Transverse colon (tissue), 4 donors: Measurements from ENCODE around the gene GRAMD1C. TPM values are rescaled to one million over a fixed set of nuclear protein-coding genes. Genes with fewer than 3 reads are reported as not detected.

Source experiments
- DNase-seq: peaks from one replicate; pipeline ENCODE4 v3.0.0-alpha.2; 2019
- H3K27ac ChIP-seq, 4 donors: fragments of 200-600 bp; sonication (generic); 2 replicates each; pipeline ENCODE4 v1.5.1; 2016 to 2018; ENCODE audit warnings: inconsistent platforms in 4 of 4
- H3K27me3 ChIP-seq: fragments of 200-600 bp; sonication (generic); 2 replicates; pipeline ENCODE4 v1.5.1; 2017; ENCODE audit warnings: inconsistent platforms
- H3K36me3 ChIP-seq, 4 donors: fragments of 200-600 bp; sonication (generic); 2 replicates each; pipeline ENCODE4 v1.5.1; 2017 to 2019; ENCODE audit warnings: inconsistent platforms in 4 of 4
- H3K4me1 ChIP-seq, 4 donors: fragments of 200-600 bp; sonication (generic); 2 replicates each; pipeline ENCODE4 v1.5.1; 2017 to 2020; ENCODE audit warnings: inconsistent platforms in 4 of 4
- H3K4me3 ChIP-seq, 4 donors: fragments of 200-600 bp; sonication (generic); 1 replicate in 1 of 4; 2 replicates in 3 of 4; pipeline versions ENCODE4 v1.5.1 to v1.6.1; 2017 to 2019; ENCODE audit warnings: inconsistent platforms in 4 of 4
- H3K9me3 ChIP-seq, 2 donors: fragments of 200-600 bp; sonication (generic); 2 replicates each; pipeline ENCODE4 v1.5.1; 2017 to 2019; ENCODE audit warnings: inconsistent platforms in 2 of 2
- EP300 ChIP-seq: sonication (generic); formaldehyde crosslinking; IDR thresholded peaks from one replicate; pipeline ENCODE4 v1.6.1; 2017; ENCODE audit warnings: antibody characterized with exemption, low read depth
- POLR2A ChIP-seq: fragments of 450-650 bp; IDR thresholded peaks from one replicate; pipeline ENCODE4 v1.6.1; 2016; ENCODE audit warnings: antibody characterized with exemption, mild to moderate bottlenecking, moderate library complexity
- POLR2AphosphoS5 ChIP-seq, 3 donors: sonication (generic); formaldehyde crosslinking; IDR thresholded peaks; one replicate each; pipeline ENCODE4 v1.6.1; 2016; ENCODE audit warnings: antibody characterized with exemption in 3 of 3
- WGBS, 2 donors: methylation state at CpG; one replicate each; pipeline ENCODE4 v1.1.5; 2018; ENCODE audit warnings: low coverage in 1 of 2; 5-methylcytosine and 5-hydroxymethylcytosine counted together
- in situ Hi-C, 4 donors: fragments of 200-750 bp; cut with MboI; loops; one replicate each; pipeline versions ENCODE4 v1.15.0 to v1.15.1; 2017; ENCODE audit warnings: low sequenced_read_pairs in 3 of 4, low pct_ligation_motif_present in 1 of 4, low pct_unique_long_range_greater_than_20kb in 1 of 4
- intact Hi-C: fragments of 100-400 bp; cut with DNase I; formaldehyde crosslinking; loops from one replicate; pipeline ENCODE4 v1.15.1; 2023; ENCODE audit warnings: low total_unique reads
- total RNA-seq, 4 donors: library from RNA; depleted of rRNA; stranded (reverse); fragments of >200 nt; gene quantifications; one replicate each; pipeline ENCODE4 v1.1.0, GENCODE V29; 2016
- TF ChIP-seq, protein P1 (sequence below), 5 experiments: fragments of 200-600 bp in 3 of 5; fragments of 450-650 bp in 2 of 5; sonication (generic) in 3 of 5; IDR thresholded peaks; 1 replicate in 2 of 5; 2 replicates in 3 of 5; pipeline ENCODE4 v1.5.1; 2016 to 2017; ENCODE audit warnings: antibody characterized with exemption in 5 of 5, inconsistent platforms in 3 of 5, mild to moderate bottlenecking in 2 of 5, moderate library complexity in 1 of 5

GRAMD1C gene
- total RNA-seq, 4 donors from 2014 or later, result 2.6 to 24.5 (median 13.3) TPM

DNA sequence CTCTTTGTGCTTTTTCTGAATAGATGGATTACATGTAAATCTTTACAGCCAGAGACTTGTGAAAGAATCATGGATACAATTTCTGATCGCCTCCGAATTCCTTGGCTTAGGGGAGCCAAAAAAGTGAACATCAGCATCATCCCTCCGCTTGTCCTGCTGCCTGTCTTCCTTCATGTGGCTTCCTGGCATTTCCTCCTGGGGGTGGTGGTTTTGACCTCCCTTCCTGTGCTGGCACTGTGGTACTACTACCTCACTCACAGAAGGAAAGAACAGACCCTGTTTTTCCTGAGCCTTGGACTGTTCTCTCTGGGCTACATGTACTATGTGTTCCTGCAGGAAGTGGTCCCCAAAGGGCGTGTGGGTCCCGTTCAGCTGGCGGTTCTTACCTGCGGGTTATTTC, 115.1 kb downstream of the GRAMD1C start:
- no peak for DNase-seq
- peaks cover 0 to 5% (median 0%) of the 10 kb centered on the region in 4 donors for H3K36me3 ChIP-seq
- WGBS, 2 donors, result 64 to 83% methylated on average over 3 to 7 of the region's 7 CpGs
- no peak overlapping the region for H3K27ac ChIP-seq
- in situ Hi-C loops, result no loop called here
- H3K9me3 ChIP-seq, result no peaks in the 10 kb centered on the region
- intact Hi-C loops, result no loop called here
- no peak for TF ChIP-seq POLR2A
- TF ChIP-seq POLR2AphosphoS5 (IDR thresholded peaks at IDR 0.05), result no peak
- TF ChIP-seq, protein P1, sequence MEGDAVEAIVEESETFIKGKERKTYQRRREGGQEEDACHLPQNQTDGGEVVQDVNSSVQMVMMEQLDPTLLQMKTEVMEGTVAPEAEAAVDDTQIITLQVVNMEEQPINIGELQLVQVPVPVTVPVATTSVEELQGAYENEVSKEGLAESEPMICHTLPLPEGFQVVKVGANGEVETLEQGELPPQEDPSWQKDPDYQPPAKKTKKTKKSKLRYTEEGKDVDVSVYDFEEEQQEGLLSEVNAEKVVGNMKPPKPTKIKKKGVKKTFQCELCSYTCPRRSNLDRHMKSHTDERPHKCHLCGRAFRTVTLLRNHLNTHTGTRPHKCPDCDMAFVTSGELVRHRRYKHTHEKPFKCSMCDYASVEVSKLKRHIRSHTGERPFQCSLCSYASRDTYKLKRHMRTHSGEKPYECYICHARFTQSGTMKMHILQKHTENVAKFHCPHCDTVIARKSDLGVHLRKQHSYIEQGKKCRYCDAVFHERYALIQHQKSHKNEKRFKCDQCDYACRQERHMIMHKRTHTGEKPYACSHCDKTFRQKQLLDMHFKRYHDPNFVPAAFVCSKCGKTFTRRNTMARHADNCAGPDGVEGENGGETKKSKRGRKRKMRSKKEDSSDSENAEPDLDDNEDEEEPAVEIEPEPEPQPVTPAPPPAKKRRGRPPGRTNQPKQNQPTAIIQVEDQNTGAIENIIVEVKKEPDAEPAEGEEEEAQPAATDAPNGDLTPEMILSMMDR (IDR thresholded peaks at IDR 0.05), result no peak
- no peak for TF ChIP-seq EP300
- H3K4me1 ChIP-seq, result peaks cover 0 to 9% (median 5%) of the 10 kb centered on the region in 4 donors
- no peak overlapping the region for H3K4me3 ChIP-seq
- H3K27me3 ChIP-seq, result no peaks in the 10 kb centered on the region

DNA sequence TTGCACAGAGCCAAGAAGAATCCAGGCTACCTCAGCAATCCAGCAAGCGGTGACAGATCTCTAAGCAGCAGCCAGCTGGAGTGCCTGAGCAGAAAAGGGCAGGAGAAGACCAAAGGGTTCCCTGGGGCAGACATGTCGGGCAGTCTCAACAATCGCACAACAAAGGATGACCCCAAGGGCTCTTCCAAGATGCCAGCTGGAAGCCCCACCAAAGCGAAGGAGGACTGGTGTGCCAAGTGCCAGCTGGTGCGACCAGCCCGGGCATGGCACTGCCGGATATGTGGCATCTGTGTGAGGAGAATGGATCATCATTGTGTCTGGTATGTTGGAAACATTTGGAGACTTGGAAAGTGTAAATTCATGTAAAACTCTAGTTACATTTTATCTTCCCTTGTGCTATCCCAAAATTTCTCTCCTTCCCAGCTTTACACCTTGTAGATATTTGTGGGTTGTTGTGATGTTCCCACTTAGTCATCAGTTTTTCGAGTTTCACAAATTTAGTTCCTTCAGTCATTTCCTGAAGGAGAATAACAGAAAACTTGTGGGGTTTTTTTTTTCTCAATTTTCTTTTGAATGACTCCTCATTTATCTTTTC, 115.6 kb downstream of the GRAMD1C start:
- Histone ChIP-seq H3K4me3 (no peak overlapping the region), H3K4me1 (peaks cover 0 to 4% (median 2%) of the 10 kb centered on the region in 4 donors), H3K9me3 (no peaks in the 10 kb centered on the region), H3K27ac (no peak overlapping the region), H3K27me3 (no peaks in the 10 kb centered on the region), H3K36me3 (peaks cover 0 to 5% (median under 1%) of the 10 kb centered on the region in 4 donors)
- WGBS, 2 donors, result 75 to 88% methylated on average over 1 to 8 of the region's 8 CpGs
- intact Hi-C loops, result no loop called here
- in situ Hi-C loops, result no loop called here
- no peak for TF ChIP-seq POLR2AphosphoS5 (IDR thresholded peaks at IDR 0.05)
- TF ChIP-seq POLR2A, result no peak
- TF ChIP-seq EP300, result no peak
- TF ChIP-seq, protein P1 (IDR thresholded peaks at IDR 0.05), result no peak
- DNase-seq, result no peak

DNA sequence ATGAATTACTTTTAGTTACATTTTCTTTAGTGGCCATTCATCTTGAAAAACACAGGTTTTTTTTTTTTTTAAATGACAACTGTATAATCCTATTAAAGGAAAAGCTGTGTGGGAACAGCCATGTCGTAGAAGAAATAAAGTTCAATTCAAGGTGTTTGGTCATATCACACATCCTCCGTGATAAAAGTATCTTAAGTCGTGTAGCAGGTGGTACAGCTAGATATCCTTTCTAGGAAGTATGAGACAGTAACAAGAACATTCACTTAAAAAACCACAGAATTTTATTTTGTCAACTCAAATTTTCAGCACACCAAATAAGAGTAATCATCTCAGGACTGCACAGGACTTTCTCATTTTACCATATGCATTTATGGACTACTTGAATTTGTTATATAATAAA, 125.3 kb downstream of the GRAMD1C start:
- TF ChIP-seq POLR2A, result no peak
- intact Hi-C loops, result no loop called here
- in situ Hi-C loops, result no loop called here
- Histone ChIP-seq H3K4me3 (no peak overlapping the region), H3K9me3 (no peaks in the 10 kb centered on the region), H3K4me1 (no peaks in the 10 kb centered on the region), H3K36me3 (peaks cover 0 to 13% (median 0%) of the 10 kb centered on the region in 4 donors), H3K27ac (no peak overlapping the region), H3K27me3 (no peaks in the 10 kb centered on the region)
- no peak for DNase-seq
- WGBS, 2 donors, result 83 to 86% methylated on average over 3 of the region's 3 CpGs

DNA sequence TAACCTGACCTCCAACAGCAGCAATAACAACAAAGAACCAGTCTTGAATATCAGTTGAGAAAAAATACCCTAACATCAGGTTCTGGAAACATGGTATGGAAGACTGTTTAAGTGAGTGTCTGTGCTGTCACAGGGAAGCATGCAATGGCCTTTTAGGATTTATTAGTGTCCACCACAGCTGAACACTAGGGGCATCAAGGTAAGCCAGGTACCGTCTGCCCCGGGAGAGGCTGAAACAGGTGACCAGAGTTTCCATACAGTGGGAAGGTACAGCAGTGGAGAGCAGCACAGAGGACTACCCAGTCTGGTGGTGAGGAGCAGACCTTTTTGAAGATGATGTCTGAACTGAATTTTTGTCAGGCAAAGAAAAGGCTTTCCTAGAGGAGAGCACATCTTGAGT, 127.6 kb downstream of the GRAMD1C start:
- no peak for DNase-seq
- peaks cover 0 to 9% (median 0%) of the 10 kb centered on the region in 4 donors for H3K36me3 ChIP-seq
- no peaks in the 10 kb centered on the region for H3K4me1 ChIP-seq
- no peak overlapping the region for H3K4me3 ChIP-seq
- H3K27ac ChIP-seq, result no peak overlapping the region
- no peak for TF ChIP-seq EP300
- TF ChIP-seq, protein P1 (IDR thresholded peaks at IDR 0.05), result no peak
- no peak for TF ChIP-seq POLR2A
- TF ChIP-seq POLR2AphosphoS5 (IDR thresholded peaks at IDR 0.05), result no peak
- no peaks in the 10 kb centered on the region for H3K9me3 ChIP-seq
- intact Hi-C loops, result no loop called here
- no peaks in the 10 kb centered on the region for H3K27me3 ChIP-seq
- WGBS, 2 donors, result 83% methylated on average over 2 of the region's 2 CpGs; no CpG with 5 or more reads in 1 of the 2 donors
- in situ Hi-C loops, result no loop called here

DNA sequence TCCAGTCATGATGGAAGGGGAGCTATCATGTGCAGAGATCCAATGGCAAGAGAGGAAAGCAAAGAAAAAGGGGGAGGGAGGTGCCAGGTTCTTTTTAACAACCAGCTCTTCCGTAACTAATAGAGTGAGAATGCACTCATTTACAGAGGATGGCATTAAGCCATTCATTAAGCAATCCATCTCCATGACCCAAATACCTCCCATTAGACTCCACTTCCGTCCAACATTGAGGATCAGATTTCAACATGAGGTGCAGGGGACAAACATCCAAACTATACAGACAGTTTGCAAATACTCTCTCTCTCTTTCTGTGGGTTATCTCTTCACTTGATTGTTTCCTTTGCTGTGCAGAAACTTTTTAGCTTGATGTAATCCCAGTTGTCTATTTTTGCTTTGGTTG, 130.4 kb downstream of the GRAMD1C start:
- WGBS, 2 donors, result 60 to 63% methylated on average over 2 of the region's 2 CpGs
- intact Hi-C loops, result no loop called here
- no peaks in the 10 kb centered on the region for H3K4me1 ChIP-seq
- DNase-seq, result no peak
- no peaks in the 10 kb centered on the region for H3K27me3 ChIP-seq
- H3K27ac ChIP-seq, result no peak overlapping the region
- in situ Hi-C loops, result no loop called here
- H3K9me3 ChIP-seq, result peaks cover 9 to 23% of the 10 kb centered on the region in 2 donors
- TF ChIP-seq POLR2AphosphoS5 (IDR thresholded peaks at IDR 0.05) (no peak), EP300 (no peak), POLR2A (no peak)
- TF ChIP-seq, protein P1 (IDR thresholded peaks at IDR 0.05), result no peak
- no peak overlapping the region for H3K4me3 ChIP-seq
- peaks cover 0 to 15% (median 7%) of the 10 kb centered on the region in 4 donors for H3K36me3 ChIP-seq
